Glomerular endothelial cell (primary cell): ENCODE data around the gene HTT. TPM values are rescaled to one million over a fixed set of nuclear protein-coding genes. Genes with fewer than 3 reads are reported as not detected.

Experiments
- DNase-seq: peaks from one replicate; pipeline ENCODE4 v3.0.0-alpha.2; 2011; ENCODE audit warnings: low read depth, low spot score; ENCODE audit errors: extremely low read depth
- total RNA-seq: library from RNA; depleted of rRNA; stranded (reverse); fragments of >200 nt; gene quantifications from 2 replicates; pipeline ENCODE4 v1.2.3, GENCODE V29; 2015

Gene HTT
- total RNA-seq, 1 donor from 2014 or later: 86.8 TPM

DNA sequence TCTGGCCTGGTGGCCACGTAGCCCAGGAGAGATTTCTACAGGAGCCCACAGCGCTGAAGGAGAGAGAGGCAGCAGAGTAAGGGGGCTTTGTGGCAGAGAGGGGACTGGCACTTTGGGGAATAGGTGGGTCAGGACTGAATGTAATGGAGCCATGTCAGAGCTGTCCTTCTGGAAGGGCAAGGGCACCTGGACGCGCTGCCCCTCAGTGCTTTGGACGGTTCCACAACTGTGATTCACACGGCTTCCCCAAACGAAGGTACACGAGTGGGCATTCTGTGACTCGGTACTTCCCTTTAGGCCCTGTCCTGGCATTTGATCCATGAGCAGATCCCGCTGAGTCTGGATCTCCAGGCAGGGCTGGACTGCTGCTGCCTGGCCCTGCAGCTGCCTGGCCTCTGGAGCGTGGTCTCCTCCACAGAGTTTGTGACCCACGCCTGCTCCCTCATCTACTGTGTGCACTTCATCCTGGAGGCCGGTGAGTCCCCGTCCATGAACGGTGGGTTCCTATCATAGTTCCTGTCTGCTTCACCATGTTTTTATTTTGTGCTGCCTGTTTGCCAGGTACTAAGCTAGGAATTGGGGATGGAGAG, 139.3 kb downstream of the HTT start:
- no peak for DNase-seq

DNA sequence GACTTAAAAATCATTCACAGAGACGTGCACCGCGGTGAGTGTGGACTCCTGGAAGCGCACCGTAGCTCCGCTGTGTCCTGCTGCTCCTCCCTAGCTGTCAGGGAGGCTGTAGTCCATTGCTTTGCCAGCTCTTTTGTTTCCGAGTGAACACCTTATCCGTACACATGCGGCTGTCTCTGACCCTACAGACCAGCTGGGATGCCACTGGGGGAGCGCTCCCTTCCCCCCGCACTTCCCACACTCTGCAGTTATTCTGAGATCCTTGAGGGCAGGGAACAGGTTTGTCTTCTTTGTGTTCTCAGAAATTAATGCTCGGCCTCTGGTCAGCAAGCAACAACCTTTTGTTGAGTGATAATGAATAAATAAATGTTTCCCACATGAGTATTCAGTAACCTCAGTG, 140.8 kb downstream of the HTT start:
- DNase-seq: no peak

DNA sequence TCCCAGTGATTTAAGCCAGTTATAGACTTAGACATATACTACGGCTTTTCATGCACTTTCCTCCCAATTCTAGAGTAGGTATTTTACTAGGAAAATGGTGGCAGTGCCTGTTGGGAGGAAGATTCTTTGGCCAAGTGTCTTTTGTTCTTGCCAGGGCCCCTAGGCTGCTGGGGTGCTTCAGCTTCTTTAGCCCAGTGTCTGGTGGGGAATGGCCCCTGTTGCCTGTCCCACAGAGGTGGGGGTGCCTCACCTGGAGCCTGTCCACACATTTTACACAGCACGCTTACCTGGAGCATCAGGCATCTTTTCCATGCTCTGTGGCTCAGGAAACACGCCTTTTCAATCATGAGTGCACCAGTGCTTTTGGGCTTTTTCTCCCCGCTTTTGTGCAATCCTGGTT, 141.3 kb downstream of the HTT start:
- no peak for DNase-seq

DNA sequence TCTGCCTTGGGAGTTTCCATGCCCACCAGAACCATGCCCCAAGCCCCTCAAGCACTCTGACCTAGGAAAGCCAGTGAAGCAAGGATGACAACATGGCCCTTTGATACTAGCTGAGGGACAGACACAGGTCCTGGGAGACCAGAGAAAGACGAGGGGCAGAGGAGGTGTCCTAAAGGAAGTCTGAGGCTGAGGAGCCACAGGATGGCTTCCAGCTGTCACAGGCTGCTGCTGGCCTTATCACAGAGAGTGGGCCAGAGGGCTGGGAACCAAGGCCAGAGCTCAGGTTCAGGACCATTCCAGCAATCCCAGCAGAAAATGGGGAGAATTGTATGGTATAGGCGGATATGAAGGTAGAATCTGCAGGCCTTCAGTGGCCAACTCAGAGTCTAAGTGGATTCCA, 142.8 kb downstream of the HTT start:
- no peak for DNase-seq

DNA sequence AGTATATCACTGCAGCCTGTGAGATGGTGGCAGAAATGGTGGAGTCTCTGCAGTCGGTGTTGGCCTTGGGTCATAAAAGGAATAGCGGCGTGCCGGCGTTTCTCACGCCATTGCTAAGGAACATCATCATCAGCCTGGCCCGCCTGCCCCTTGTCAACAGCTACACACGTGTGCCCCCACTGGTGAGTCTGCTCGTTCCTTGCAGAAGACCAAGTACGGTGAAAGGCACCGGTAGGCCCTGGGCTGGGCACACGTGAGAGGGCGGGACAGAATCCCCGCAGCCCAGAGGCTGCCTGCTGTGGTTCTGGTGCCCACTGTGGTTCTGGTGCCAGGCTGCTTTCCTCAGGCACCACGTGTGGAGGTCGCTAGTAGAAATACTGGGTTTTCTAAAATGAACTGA, 143.3 kb downstream of the HTT start:
- DNase-seq: no peak

DNA sequence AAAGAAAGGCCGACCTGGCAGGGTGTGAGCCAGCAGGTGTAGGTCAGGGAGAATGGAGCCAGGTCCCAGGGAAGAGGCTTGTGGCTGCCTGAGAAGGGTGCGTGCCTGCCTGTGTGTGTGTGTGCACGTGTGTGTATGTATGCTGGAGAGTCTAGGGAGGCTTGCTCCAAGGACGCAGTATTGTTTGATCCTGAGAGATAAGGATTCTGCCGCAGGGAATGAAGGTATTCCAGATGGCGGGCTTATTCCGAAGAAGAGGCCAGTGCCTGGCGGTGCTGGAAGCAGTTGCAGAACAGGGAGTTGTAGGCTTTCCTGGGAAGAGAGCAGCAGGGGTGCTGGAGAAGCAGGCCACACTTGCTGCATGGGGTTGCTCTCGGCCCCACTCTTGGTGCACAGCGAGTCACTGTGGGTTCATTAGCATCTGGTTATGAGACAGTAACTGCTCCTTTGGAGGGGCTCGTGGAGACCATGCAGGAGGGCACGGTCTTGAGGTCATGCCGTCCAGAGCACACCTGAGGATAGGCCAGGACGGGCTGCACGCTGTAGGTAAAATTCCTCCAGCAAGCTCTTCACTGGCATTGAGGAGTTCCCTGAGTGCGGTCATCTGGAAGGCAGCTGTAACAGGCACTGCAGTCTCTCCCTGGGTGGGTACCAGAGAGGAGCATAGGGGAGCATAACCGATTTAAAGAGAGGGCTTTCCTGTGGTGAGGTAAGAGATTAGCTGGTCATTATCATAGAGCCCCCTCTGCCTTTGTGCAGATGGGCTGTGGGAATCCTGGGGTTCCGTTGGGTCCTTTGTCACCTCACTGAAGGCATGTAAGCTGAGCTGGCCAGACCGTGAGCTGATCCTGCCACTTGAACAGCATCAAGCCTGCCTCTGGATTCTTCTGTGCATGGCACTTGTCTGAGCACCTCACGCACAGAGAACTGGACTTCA, 144.6 kb downstream of the HTT start:
- DNase-seq: no peak

DNA sequence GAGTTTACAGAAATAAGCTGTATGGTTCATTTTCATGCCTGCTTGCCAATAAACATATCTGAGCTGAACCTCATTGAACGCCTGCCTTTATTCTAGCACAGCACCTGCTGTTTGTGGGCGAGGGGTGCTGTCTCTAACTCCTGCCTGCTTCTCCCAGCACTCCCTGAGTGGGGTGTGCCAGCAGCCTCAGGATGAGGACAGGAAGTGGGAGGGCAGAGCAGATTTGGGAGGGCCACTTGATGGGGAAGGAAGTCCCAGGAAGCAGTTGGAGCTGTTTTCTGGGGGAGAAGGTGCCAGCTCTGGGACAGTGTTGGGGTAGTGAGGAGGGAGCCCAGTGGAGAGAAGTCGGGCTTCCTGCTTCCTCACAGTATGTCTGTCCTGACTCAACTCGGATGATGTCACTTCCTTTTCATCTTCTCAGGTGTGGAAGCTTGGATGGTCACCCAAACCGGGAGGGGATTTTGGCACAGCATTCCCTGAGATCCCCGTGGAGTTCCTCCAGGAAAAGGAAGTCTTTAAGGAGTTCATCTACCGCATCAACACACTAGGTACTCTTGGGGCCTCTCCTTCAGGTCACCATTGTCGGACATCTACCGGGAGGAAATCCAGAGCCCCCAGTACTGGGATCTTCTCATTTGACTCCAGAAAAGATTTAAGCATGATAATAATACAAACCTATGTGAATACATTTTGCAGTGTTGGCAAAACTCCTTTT, 145.4 kb downstream of the HTT start:
- DNase-seq: no peak

DNA sequence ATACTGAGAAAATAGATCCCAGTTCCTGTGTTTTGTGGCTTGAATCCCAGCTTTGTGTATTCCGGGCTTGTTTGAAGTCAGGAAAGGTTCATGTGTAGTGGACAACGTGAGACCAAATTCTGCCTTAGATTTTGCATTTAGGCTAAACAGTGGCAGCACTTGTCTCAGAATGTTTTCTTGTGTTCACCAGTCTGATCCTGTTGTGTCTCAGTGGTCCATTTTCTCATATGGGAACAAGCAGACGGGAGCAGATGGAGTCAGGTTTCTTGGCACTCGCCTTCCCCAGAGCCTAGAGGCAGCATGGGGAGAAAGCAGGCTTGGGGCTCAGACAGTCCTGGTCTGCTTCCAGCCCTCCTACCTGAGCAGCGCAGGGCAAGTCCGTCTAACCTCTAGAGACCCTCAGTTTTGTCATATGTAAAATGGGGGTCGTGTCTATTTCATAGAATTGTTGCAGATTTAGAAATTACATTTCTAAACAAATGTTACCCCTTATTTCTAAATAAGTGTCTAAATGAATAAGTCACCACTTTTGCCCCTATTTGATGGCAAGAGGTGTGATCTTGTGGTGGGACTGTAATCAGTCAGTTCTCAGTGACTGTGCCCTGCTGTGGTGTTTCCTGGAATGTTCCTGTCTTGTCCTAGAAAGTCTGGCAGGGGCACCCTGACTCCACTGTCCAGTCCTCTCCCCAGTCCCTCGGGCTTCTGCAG, 146.1 kb downstream of the HTT start:
- DNase-seq: no peak

DNA sequence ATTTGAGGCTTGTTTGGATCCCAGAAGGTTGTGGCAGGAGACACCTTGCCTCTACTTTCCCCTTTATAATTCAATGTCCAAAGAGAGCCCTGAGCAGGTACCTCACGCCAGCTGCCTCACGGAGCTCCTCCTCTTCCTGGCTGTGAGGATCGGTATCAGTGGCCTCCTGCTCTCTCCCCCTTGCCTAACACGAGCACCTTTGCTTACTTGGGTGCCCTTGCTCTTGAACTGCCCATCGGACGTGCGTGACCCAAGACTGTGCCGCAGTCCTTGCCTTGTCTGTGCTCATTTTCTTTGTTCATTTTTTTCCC, 146.7 kb downstream of the HTT start:
- no peak for DNase-seq

DNA sequence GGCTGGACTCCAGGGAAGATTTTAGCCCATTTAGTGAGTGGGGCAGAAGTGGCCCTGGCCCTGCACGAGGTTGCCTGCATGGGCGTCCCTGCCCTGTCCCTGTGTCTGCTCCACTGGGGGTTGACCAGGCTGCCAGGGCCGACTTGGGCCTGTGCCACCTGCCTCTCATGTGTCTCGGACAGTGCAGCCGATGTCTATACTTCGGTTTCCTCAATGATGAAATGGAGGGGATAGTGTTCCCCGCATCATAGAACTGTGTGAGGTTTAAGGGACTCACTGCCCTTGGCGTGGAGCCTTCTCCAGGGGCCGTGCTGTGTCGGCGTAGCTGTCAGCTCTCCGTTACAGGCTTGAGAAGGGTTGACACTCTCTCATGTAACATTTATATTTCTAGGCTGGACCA, 147.5 kb downstream of the HTT start:
- no peak for DNase-seq

DNA sequence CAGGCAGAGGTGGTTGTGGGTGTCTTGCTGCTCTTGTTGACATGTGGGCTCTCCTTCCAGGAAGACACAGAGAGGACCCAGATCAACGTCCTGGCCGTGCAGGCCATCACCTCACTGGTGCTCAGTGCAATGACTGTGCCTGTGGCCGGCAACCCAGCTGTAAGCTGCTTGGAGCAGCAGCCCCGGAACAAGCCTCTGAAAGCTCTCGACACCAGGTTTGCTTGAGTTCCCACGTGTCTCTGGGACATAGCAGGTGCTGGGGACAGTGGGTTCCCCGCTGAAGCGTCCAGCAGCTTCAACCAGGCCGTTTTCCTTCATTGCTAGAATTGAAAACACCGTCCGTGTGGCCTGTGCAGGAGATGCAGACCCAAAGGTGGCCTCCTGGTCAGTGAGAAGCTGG, 148.9 kb downstream of the HTT start:
- DNase-seq: no peak

DNA sequence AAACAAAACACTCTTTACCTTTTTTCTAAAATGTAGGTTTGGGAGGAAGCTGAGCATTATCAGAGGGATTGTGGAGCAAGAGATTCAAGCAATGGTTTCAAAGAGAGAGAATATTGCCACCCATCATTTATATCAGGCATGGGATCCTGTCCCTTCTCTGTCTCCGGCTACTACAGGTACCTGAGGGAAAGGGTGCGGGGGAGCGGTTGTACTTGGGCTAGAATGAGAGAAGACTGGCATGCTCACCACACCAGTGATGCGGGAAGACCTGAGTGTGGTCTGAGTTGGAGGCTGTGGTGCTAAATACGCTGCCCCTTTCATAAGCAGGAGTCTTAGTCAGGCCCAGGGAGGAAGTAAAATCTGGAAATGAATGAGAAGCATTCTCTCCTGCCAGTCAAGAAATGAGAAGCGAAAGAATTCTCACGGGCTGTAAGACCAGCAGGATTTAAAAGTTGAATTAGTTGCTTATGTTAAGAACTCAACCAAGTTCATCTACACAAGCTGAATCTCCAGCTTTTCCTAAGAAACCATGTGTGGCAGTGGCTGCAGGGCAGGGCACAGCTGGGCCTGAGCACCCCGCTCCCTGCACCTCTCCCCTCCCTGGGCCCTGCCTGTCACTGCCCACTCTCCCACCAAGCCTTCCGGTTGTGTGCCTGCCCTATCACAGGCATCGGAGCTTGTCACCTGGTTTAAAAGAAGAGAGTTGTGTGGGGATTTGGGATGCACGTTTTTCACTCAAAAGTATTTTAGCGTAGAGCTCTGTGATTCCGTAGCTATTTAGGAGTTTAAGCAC, 149.7 kb downstream of the HTT start:
- DNase-seq: no peak

DNA sequence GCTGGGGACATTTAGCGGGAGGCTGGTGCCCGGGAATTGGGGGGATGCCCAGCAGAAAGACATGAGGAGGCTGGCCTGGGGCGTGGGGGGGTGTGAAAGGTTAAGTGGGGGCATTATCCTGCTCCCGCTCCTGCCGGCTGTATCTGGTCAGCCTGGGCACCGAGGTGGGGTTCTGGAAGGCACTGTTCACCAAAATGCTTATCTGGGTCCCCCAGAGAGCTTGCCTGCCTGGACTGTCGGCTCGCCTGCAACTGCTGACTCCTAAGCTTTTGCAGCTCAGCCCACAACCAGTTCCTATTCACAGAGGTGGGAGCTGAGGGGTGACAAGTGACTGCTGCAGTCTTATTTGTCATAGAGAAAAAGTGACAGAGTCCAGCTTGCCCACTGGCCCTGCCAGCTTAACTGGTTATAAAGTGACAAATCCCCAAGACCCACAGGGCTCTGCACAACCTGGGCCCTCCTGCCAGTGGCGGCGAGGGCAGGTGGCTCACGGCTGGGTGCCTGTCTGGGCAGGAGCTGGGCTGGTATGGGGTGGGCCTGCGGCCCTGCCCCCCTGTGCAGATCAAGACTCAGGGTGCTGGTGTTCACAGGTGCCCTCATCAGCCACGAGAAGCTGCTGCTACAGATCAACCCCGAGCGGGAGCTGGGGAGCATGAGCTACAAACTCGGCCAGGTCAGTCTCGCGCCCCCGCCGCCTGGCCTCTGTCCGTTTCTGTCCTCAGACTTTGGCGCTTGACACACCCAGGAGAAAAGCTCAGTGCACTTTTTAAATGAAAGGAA, 150.8 kb downstream of the HTT start:
- DNase-seq: no peak

DNA sequence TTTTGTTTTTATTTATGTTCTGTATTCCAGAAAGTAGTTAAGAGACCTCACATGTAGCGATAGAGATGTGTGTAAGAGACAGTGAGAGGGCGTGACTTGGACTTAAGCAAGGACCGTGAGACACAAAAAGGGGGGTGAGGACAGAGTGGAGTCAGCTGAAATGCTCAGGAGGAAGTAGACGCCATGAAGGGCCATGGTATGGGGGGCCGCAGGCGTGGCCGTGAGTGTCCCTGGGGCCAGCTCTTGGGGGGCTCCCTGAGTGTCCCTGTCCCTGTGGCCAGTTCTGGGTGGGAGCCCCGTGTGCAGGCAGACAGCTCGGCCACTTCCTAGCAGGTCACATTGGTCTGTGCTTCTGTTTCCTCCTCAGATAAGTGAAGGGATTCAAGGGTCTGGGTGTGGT, 151.5 kb downstream of the HTT start:
- DNase-seq: no peak

DNA sequence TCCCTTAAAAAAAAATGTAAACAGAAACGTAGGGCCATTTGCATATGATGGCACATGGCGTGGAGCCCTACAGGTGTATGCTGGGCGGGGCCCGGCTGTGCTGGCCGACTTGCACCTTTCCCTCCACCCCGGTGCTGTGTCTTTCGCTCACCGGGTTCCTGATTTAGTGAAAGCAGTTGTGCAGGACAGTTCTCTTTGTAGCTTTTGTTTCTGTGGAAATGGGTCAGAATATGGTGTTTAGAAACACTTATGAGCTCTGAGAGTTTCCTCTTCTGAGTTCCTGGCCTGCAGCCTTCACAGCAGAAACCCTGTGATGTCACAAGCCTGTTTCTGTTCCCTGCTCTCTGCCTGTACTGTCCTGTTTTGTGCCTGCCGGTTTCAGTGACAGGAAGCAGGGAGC, 152.0 kb downstream of the HTT start:
- no peak for DNase-seq

DNA sequence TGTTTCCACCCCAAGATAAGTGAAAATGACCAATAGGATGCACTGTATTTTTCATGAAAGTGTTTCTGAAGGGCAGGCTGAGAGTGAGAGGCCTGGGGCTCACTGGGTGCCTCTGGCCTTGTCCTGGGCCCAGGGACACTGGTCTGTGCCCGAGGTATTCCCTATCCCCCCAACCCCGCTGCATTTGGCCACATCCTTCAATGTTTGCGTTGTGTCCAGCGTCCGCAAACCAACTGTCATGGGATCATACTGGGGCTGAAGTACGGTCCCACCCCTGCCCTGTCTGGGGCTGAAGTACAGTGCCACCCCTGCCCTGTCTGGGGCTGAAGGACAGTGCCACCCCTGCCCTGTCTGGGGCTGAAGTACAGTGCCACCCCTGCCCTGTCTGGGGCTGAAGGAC, 152.5 kb downstream of the HTT start:
- no peak for DNase-seq

DNA sequence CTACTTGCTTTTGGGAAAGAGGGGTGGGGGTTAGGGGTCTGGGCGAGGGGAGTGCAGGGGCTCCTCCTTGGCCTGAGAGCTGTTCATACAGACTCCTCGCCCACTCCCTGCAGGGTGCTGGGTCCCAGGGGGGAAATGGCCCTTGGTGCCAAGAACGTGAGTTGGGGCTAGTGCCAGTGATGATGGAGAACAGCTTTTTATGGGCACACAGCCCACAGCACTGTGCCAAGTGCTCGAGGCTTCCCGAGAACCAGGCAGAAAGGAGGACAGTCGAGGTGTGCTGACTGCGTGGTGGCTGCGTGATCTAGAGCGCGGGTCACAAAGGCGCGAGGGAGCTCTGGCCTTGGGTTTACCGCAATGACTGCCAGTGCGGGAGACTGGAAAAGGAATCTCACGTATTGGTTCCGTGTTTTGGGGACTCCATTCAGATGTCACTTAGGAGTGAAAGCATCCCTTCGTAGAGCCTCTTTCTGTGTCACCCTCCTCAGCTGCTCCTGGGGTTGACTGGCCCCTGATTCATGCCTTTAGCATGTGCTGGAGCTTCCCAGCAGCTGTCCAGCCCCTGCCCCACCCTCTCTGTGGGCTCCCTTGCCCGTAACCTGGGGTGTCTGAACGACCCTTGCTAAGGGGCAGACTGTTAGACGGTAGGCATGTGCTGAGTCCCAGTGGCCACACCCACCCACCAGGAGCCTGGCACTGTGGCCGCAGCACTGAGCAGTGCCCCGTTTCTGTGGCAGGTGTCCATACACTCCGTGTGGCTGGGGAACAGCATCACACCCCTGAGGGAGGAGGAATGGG, 153.6 kb downstream of the HTT start:
- no peak for DNase-seq

DNA sequence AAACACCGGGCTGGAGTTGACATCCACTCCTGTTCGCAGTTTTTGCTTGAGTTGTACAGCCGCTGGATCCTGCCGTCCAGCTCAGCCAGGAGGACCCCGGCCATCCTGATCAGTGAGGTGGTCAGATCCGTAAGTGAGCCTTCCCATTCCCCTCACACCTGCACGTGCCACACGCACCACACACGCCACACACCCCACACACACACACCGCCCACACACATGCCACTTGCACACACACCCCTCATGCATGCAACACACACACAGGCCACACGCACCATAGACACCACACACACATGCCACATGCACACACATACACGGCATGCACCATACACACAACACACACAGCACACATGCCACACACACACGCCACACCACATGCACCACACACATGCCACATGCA, 154.4 kb downstream of the HTT start:
- no peak for DNase-seq

DNA sequence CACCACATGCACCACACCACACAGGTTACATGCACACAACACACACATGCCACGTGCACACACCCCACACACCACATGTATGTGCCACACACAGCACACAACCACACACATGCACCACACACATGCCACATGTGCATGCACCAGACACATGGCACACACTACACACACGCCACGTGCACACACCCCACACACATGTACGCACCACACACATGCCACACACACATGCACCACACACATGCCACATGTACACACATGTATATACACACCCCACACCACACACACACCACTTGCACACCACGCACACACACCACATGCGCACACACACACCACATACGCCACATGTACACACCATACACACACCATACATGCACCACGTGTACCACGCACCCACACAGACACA, 154.8 kb downstream of the HTT start:
- DNase-seq: no peak
